H1 (cell line): ENCODE results near the gene TSC1. TPM values are rescaled to one million over a fixed set of nuclear protein-coding genes. Genes with fewer than 3 reads are reported as not detected.

ENCODE experiments used
- CHD1 ChIP-seq: IDR thresholded peaks from 2 replicates; pipeline ENCODE4 v1.6.1; 2012; ENCODE audit warnings: low read depth, low read length, improper control_type of control experiment
- CHD2 ChIP-seq: IDR thresholded peaks from 2 replicates; pipeline ENCODE4 v1.6.1; 2012; ENCODE audit warnings: low read length, improper control_type of control experiment
- CHD7 ChIP-seq: fragments of 300-600 bp; sonication (generic); IDR thresholded peaks from 2 replicates; pipeline ENCODE4 v1.7.1; 2012; ENCODE audit warnings: low read length, moderate library complexity, mild to moderate bottlenecking, inconsistent platforms; ENCODE audit not compliant: insufficient replicate concordance
- EP300 ChIP-seq, 2 experiments: IDR thresholded peaks; 1 replicate in 1 of 2; 2 replicates in 1 of 2; pipeline ENCODE4 v1.6.1; 2011 to 2012; ENCODE audit warnings: low read depth in 2 of 2, low read length in 2 of 2, mild to moderate bottlenecking in 2 of 2, borderline replicate concordance in 1 of 2, inconsistent platforms in 1 of 2, moderate library complexity in 1 of 2
- NRF1 ChIP-seq: IDR thresholded peaks from 2 replicates; pipeline ENCODE4 v1.6.1; 2011; ENCODE audit warnings: mild to moderate bottlenecking, low read depth, low read length, improper control_type of control experiment
- SIN3A ChIP-seq, 2 experiments: IDR thresholded peaks in 1 of 2; conservative IDR thresholded peaks in 1 of 2; 2 replicates each; pipeline ENCODE4 v1.6.1; 2011 to 2012; ENCODE audit warnings: low read length in 2 of 2, improper control_type of control experiment in 1 of 2, low read depth in 1 of 2, mild to moderate bottlenecking in 1 of 2
- SUZ12 ChIP-seq: fragments of 200-600 bp; sonication (generic); IDR thresholded peaks from 2 replicates; pipeline ENCODE4 v1.6.1; 2012; ENCODE audit warnings: mild to moderate bottlenecking, inconsistent platforms, low read length, moderate library complexity, mixed read lengths
- TAF1 ChIP-seq: IDR thresholded peaks from 2 replicates; pipeline ENCODE4 v1.6.1; 2011; ENCODE audit warnings: mild to moderate bottlenecking, low read depth, low read length
- TCF12 ChIP-seq: IDR thresholded peaks from 2 replicates; pipeline ENCODE4 v1.6.1; 2011; ENCODE audit warnings: low read depth, mild to moderate bottlenecking, low read length
- polyA plus RNA-seq, 7 experiments: library from polyadenylated mRNA; depleted of rRNA in 3 of 7; stranded (reverse) in 5 of 7; unstranded in 2 of 7; fragments of >200 nt in 5 of 7; fragments of 200-250 nt in 2 of 7; gene quantifications; 1 replicate in 5 of 7; 2 replicates in 1 of 7; 4 replicates in 1 of 7; pipeline versions ENCODE4 v1.2.1 to v1.2.3, GENCODE V29; 2011 to 2013; ENCODE audit warnings: missing spikeins in 2 of 7, mixed read lengths in 2 of 7
- total RNA-seq: library from RNA; stranded (reverse); fragmentation: NEBNext Ultra II Directional; extraction: Animal tissue kit (Norgen Biotek cat#: 25700); gene quantifications from 2 replicates; pipeline ENCODE4 v1.2.1, GENCODE V29; 2021

Gene TSC1
- total and polyA plus RNA-seq, 2 of the 8 experiments (the other 6 are each of a cell fraction or from before 2014, with no cell fraction given), result 37.2 to 46.0 TPM

GRCh38 chr9:132937463-132937901 is 6.9 kb downstream of the TSC1 start (continued):
- TF ChIP-seq CHD7 (no peak), TCF12 (no peak), CHD1 (no peak), EP300 (IDR thresholded peaks at IDR 0.05; ENCODE audit: borderline replicate concordance in 1 of 2, low read depth in 2 of 2, low read length in 2 of 2) (no peak), TAF1 (no peak), SIN3A (conservative IDR thresholded peaks at IDR 0.05 in 1 of 2, IDR thresholded peaks at IDR 0.05 in 1 of 2; ENCODE audit: low read depth in 1 of 2, low read length in 2 of 2) (no peak), SUZ12 (no peak), NRF1 (no peak), CHD2 (no peak)
